Occipital lobe (tissue), 2 donors: ENCODE data around the gene FSTL4. TPM values are rescaled to one million over a fixed set of nuclear protein-coding genes. Genes with fewer than 3 reads are reported as not detected.

ENCODE experiments used
- DNase-seq: peaks from one replicate; lab custom pipeline; 2025; lab: John Stamatoyannopoulos, UW
- total RNA-seq: library from RNA; depleted of rRNA; stranded (reverse); fragments of >200 nt; gene quantifications from one replicate; pipeline ENCODE4 v1.2.3, GENCODE V29; 2014

FSTL4 gene
- total RNA-seq, 1 donor from 2014 or later, result 0.62 TPM

- no peak for DNase-seq
Observed at GRCh38 chr5:133323494-133324457, 288.6 kb downstream of the FSTL4 start.

GRCh38 chr5:133322743-133323142 is 289.6 kb downstream of the FSTL4 start:
- no peak for DNase-seq

DNA sequence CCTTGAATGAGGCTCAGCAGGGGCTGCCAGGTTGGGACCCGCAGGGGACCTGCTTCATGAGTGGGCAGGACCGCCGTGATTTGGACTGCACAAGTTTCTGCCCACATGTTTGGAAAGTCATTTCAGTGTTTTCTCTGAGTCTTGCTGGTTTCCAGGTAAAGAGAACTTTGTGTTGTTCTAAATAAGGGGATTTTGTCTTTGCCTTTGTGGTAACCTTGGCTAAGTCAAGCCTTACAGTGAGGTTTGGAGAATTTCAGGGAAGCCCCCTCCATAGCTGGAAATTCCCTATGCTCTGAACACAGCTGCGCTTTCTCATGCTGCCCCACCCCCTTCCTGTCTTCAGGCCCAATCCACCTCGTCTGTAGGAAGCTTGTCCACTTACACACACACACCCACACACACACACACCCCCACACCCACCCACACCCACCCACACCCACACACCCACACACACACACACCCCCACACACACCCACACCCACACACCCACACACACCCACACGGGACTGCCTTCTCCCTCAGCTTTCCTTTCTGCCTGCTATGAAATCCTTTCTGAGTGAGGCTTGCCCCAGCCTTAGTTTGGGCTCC is 290.4 kb downstream of the FSTL4 start:
- no peak for DNase-seq

DNA sequence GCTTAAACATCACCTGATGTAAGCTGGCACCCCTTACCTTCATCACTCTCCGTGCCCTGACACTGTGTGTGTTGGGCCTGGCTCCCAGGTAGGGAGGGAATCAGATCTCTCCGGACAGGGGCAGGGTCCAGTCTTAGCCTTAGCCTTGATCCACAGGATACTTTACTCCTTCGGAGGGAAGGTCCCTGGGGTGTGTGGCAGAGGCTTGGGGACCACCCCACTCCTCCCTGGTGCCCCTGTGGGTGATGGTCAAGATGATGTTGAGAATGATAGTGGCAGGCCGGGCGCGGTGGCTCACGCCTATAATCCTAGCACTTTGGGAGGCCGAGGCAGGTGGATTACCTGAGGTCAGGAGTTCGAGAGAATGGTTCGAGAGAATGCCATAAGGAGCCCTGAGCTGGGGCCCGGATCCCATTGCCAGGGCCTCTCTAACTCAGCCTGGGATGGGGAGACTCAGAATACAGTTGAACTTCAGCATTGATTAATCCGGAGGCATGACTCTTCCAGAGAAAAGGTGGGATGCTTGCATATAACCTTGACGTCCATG is 291.0 kb downstream of the FSTL4 start:
- no peak for DNase-seq

GRCh38 chr5:133319905-133320520 is 292.3 kb downstream of the FSTL4 start:
- DNase-seq, result no peak

DNA sequence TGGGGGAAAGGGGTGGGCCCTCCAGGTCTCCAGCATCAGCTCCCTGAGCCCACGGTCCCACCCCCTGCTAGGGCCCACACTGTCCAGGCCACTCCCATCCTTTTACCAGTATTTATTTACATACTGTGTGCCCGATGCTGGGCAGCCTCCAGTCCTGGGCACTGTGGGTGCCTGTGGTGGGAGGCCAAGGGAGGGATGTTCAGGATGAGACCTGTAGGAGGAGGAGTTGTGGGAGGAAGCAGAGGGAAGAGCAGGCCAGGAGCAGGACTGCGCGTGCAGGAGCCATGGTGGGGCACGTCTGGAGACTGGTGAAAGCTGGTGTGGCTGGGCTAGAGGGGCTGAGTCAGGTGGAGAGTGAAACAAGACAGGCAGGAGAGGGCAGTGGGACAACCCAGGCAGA is 293.1 kb downstream of the FSTL4 start:
- no peak for DNase-seq

GRCh38 chr5:133317558-133317957 is 294.8 kb downstream of the FSTL4 start:
- no peak for DNase-seq

GRCh38 chr5:133316346-133317343 is 295.7 kb downstream of the FSTL4 start:
- DNase-seq, result no peak

DNA sequence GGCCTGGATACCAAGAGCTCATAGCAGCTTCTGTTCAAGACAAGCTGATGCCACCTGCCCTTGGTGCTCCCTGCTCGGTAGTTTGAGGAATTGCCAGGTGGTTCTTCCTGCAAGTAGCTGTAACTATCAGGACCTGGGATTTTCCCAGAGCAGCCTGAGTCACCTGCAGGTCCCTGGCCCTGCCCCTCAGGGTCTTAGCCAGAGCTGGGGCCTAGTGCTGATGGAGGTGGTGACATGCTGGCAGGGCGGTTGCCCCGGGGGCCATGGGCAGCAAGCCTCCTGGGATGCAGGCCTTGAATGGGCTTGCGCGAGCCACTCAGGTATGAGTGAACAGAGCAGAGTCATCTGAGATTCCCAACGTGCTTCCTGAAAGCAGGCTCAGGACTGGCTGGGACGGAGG is 298.3 kb downstream of the FSTL4 start:
- no peak for DNase-seq

DNA sequence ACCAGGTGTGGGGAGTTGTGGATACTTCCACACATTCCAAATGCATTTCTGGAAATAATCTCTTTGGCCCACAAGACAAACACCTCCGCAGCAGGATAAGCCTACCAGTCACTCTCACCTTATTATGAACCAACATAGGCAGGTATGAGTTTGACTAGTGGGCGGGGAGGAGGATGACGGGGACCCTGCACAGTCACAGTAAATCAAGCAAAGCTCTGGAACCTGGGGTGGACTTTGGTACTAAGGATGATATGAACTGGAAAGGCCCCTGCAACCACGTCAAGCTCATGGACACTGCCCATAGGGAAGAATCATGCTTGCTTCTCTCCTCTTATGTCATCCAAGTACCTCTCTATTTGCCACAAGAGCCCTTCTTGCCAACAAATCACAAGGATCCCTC is 301.2 kb downstream of the FSTL4 start:
- no peak for DNase-seq

DNA sequence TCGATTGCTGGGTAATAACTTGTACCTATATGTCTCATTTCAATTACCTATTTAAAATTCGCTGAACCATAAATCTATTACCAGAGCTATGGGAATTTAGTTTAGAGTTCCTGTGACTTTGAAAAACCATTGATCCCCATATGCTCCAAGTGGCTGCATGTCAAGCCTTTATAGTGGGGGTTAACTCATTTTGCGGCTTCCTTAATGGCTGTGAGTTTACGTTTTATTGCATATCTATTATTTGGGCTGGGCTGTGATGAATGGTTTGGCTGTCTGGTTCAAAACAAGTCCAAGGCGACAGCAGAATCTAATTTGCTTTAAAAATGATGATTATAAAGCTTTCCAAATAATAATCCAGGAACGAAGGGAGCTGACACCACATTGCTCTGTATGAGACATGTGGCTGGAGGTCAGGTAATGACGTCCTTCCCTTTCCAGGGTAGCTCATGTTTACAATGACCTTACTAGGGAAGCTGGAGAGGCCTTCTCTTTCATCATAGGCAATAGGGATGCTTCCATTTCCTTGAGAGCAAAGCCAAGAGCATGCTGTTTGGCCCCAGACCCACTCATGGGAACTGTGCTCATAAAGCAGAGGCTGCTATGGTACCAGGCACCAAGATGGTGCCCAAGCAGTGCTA is 302.2 kb downstream of the FSTL4 start:
- no peak for DNase-seq

DNA sequence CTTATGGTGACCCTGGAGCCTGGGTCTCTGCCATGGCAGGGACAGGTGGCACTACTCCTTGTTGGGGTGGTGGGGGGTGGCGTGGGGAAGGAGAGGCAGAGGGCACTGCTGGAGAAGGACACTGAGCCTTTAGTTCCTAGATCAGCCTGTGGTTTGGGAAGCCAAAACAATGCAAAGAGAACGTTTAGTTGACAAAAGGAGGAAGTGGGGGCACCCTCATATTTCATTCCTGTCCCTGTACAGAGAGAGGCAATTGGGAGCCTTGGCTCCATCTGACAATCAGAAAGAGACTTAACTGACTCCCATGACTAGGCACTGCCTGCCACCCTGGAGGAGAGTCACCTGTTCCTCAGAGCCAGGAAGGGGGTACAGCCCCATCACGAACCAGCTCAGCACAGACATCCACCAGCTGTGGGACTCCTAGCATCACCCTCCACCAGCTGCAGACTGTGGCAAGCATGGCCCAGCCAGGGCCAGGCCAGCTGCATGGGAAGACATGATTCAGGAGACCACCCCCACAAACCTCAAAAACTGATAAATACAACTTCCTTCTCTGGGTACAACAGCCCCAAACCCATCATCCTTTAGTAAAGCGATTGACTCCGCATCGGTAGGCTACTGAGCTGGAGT is 303.1 kb downstream of the FSTL4 start:
- no peak for DNase-seq

DNA sequence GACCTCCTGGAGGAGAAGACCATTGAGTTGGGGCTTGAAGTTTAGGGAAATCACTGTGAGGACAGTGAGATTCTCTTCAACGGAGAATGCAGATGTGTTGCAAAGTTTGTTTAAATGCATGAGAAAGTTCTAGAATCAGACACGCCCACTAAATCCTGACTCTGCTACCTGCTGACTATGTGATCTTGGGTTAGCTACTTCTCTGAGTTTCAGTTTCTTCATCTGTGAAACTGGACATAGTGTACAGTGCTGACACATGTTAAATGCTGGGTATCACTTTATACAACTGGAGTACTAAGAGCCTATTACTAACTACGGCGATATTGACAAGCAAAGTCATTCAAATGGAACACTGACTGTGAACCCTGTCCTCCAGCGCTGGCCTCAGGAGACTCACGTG is 305.1 kb downstream of the FSTL4 start:
- DNase-seq, result no peak

GRCh38 chr5:133304707-133305216 is 307.6 kb downstream of the FSTL4 start:
- no peak for DNase-seq

- no peak for DNase-seq
Observed at GRCh38 chr5:133304178-133304577, 308.2 kb downstream of the FSTL4 start.

- no peak for DNase-seq
Observed at GRCh38 chr5:133303298-133303697, 309.0 kb downstream of the FSTL4 start.

- DNase-seq, result no peak
Observed at GRCh38 chr5:133299728-133300127, 312.6 kb downstream of the FSTL4 start.

GRCh38 chr5:133299021-133299420 is 313.3 kb downstream of the FSTL4 start:
- no peak for DNase-seq

GRCh38 chr5:133298447-133298846 is 313.9 kb downstream of the FSTL4 start:
- DNase-seq, result no peak

GRCh38 chr5:133297293-133297692 is 315.0 kb downstream of the FSTL4 start:
- no peak for DNase-seq
